Activated T-cell treated with anti-CD3 and anti-CD28 coated beads, Interleukin-2, amount 50 U/mL, for 1 hour (primary cell): ENCODE results near the gene CUX1.
"Not testable (repeated sequence)": the region's sequence is repeated elsewhere in the genome, so short reads cannot be mapped to it uniquely, and the experiment has no call there.

Experiments
- DNase-seq: peaks from one replicate; pipeline ENCODE4 v3.0.0-alpha.2; 2020

CUX1 gene

GRCh38 chr7:102328863-102329262, 511.4 kb downstream of the CUX1 start:
- not testable (repeated sequence) for DNase-seq

DNA sequence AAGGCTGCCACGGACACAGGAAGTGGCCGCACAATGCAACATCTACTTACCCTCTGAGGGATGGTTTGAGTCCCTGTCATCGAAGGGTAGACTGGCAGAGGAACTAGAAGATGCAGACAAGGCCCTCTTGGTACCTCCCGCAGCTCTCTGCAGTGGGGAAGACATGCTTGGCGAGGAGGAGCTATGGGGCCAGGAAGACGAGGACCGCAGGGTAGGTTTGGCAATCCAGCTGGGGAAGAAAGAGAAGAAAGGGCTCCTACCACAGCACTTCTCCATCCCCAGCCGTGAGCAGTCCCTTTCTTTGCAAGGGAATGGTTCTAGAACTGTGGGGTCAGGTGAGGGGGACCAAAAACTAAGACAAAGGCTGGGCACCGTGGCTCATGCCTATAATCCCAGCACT, 511.9 kb downstream of the CUX1 start:
- DNase-seq, result not testable (repeated sequence)

GRCh38 chr7:102330666-102331460, 513.4 kb downstream of the CUX1 start:
- not testable (repeated sequence) for DNase-seq
